ENCODE data around the gene ACER3. TPM values are rescaled to one million over a fixed set of nuclear protein-coding genes. Genes with fewer than 3 reads are reported as not detected.

The ACER3 gene
- total and polyA plus RNA-seq, 2 of the 4 experiments (the other 2 are of a cell fraction) = 3.5 to 10.0 TPM

DNA sequence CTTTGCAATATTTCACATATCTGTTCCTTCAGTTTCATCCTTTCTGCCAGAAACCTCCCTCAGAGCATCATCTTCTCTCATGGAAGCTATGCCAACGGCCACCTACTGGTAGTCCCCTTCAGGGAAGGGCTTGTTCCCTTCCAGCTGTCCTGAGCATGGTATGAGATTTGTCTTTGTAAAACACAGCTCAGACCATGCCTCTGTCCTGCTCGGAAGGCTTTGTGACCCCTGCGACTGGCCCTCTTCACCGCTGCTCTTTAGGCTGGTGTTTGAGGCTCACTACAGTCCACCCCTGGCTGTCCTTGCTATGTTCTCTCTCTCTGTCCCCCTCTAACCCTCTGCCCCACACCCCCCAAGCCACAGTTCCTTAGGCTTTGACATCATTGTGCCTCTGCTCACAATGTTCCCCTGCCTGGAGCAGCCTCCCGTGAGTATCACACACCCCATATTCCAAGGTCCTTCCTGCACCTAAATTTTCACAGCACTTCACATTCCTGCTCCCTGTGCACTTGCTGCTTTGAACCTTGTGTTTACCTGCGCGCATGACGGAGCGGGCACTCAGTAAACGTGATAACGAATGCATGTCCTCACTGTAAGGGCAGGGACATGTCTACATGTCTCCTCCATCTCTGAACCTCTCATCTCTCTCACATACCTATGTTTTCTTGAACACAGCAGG lies 24.0 kb upstream of the ACER3 start:
- no peaks in the 10 kb centered on the region for H3K79me1 ChIP-seq (ENCODE audit: low read depth in 1 of 2, low read length in 2 of 2)
- no peak overlapping the region for H2BK5ac ChIP-seq (ENCODE audit: low read depth, low read length, poor library complexity, severe bottlenecking)
- no peak overlapping the region for H2BK120ac ChIP-seq (ENCODE audit: low read depth, low read length)
- no peak overlapping the region for H3K4me3 ChIP-seq (ENCODE audit: insufficient read depth, low read depth, low read length)
- H3K4me1 ChIP-seq (ENCODE audit: control insufficient read depth, insufficient read depth, low read length) = peaks cover 5% of the 10 kb centered on the region; the same call in 1 of the 2 replicates
- no TSS peak for BruUV-seq (replicated peaks)
- no peak overlapping the region for H4K8ac ChIP-seq (ENCODE audit: low read depth in 2 of 2, low read length in 2 of 2)
- H3K9me3 ChIP-seq (ENCODE audit: control insufficient read depth, insufficient read depth, low read length) = no peaks in the 10 kb centered on the region
- no peak overlapping the region for H3K27ac ChIP-seq (ENCODE audit: insufficient read depth, low read length)
- H4K5ac ChIP-seq (ENCODE audit: low read depth, low read length) = no peak overlapping the region
- no peak overlapping the region for H2AK5ac ChIP-seq (ENCODE audit: low read depth, low read length)
- H2BK15ac ChIP-seq (ENCODE audit: low read depth, low read length) = no peak overlapping the region
- H3K18ac ChIP-seq (ENCODE audit: low read depth, low read length) = no peak overlapping the region
- no peak overlapping the region for H3K4ac ChIP-seq (ENCODE audit: low read depth, low read length)
- DNase-seq = no peak
- H3K9ac ChIP-seq (ENCODE audit: low read depth, low read length) = no peak overlapping the region
- ChIA-PET POLR2A (ENCODE audit: unreplicated experiment) (no interaction called here), CTCF (no interaction called here)
- ATAC-seq (ENCODE audit: low read depth) = no peak; the same call in 1 of the 2 replicates
- no peak overlapping the region for H3K4me2 ChIP-seq (ENCODE audit: low read depth, low read length)
- TF ChIP-seq, protein P1, sequence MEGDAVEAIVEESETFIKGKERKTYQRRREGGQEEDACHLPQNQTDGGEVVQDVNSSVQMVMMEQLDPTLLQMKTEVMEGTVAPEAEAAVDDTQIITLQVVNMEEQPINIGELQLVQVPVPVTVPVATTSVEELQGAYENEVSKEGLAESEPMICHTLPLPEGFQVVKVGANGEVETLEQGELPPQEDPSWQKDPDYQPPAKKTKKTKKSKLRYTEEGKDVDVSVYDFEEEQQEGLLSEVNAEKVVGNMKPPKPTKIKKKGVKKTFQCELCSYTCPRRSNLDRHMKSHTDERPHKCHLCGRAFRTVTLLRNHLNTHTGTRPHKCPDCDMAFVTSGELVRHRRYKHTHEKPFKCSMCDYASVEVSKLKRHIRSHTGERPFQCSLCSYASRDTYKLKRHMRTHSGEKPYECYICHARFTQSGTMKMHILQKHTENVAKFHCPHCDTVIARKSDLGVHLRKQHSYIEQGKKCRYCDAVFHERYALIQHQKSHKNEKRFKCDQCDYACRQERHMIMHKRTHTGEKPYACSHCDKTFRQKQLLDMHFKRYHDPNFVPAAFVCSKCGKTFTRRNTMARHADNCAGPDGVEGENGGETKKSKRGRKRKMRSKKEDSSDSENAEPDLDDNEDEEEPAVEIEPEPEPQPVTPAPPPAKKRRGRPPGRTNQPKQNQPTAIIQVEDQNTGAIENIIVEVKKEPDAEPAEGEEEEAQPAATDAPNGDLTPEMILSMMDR (conservative IDR thresholded peaks at IDR 0.05; ENCODE audit: low read depth, low read length) = 0 out of 2 replicates have a peak, but pooled peaks have one; percentile 14
- TF ChIP-seq FOS (IDR thresholded peaks at IDR 0.05; ENCODE audit: low read depth, low read length) (no peak), POLR2A (IDR thresholded peaks at IDR 0.05; ENCODE audit: low read depth, low read length) (no peak), MAZ (IDR thresholded peaks at IDR 0.05; ENCODE audit: borderline replicate concordance, low read depth, low read length) (no peak), CEBPB (IDR thresholded peaks at IDR 0.05; ENCODE audit: low read depth, low read length) (no peak)
- H3K23ac ChIP-seq (ENCODE audit: low read depth, low read length) = no peak overlapping the region
- H3K27me3 ChIP-seq (ENCODE audit: control insufficient read depth, insufficient read depth, low read length) = peaks cover 57% of the 10 kb centered on the region
- dilution Hi-C loops (cut with HindIII; ENCODE audit: low sequenced_read_pairs, unreplicated experiment) (no loop called here), in situ Hi-C loops (cut with MboI; ENCODE audit: low sequenced_read_pairs) (no loop called here), intact Hi-C loops (cut with micrococcal nuclease) (no loop called here)
- no peaks in the 10 kb centered on the region for H3K36me3 ChIP-seq (ENCODE audit: control insufficient read depth, insufficient read depth, low read length)
- H3K14ac ChIP-seq (replicated peaks; ENCODE audit: low read depth, low read length) = no peak overlapping the region
- 0 out of 2 replicates have a peak, but pooled peaks cover 3% of the 10 kb centered on the region for H3K9me1 ChIP-seq (ENCODE audit: insufficient read depth, low read length)
- H2BK20ac ChIP-seq (ENCODE audit: low read depth, low read length) = no peak overlapping the region
- H4K20me1 ChIP-seq (ENCODE audit: insufficient read depth, low read length) = no peaks in the 10 kb centered on the region
- WGBS, 2 experiments (ENCODE audit: extremely low coverage in 2 of 2, insufficient read length in 1 of 2) = 78% methylated on average over 6 of the region's 11 CpGs; no CpG with 5 or more reads in 1 of the 2 experiments
- H2AK9ac ChIP-seq (replicated peaks; ENCODE audit: low read depth, low read length, poor library complexity) = no peak overlapping the region
- no peak overlapping the region for H2AFZ ChIP-seq (replicated peaks; ENCODE audit: low read length, poor library complexity)
- H4K91ac ChIP-seq (ENCODE audit: insufficient read depth, low read depth, low read length) = no peak overlapping the region
- no peak overlapping the region for H3K56ac ChIP-seq (ENCODE audit: extremely low read depth, insufficient read depth, low read length)
